Right lobe of liver (tissue), 6 donors: ENCODE data around the gene TBC1D1. TPM values are rescaled to one million over a fixed set of nuclear protein-coding genes. Genes with fewer than 3 reads are reported as not detected.

Experiments used
- ATAC-seq, 4 donors: fragments of 200-7000 bp; cut with Tn5 transposase; one replicate each; pipeline ENCODE4 v1.9.1; 2020; ENCODE audit warnings: mild to moderate bottlenecking in 4 of 4, moderate library complexity in 4 of 4
- DNase-seq, 3 donors: peaks; one replicate each; pipeline ENCODE4 v3.0.0-alpha.2; 2020
- H3K27ac ChIP-seq, 3 donors: fragments of 200-600 bp; one replicate each; pipeline ENCODE4 v1.8.0; 2022
- H3K27me3 ChIP-seq, 2 donors: fragments of 200-600 bp; one replicate each; pipeline ENCODE4 v1.8.0; 2022
- H3K36me3 ChIP-seq, 4 donors: fragments of 200-600 bp; sonication (generic) in 1 of 4; one replicate each; pipeline versions ENCODE4 v1.5.1 to v1.8.0; 2017 to 2022; ENCODE audit warnings: control low read depth in 1 of 4
- H3K4me1 ChIP-seq, 4 donors: fragments of 200-600 bp; sonication (generic) in 1 of 4; one replicate each; pipeline versions ENCODE4 v1.5.1 to v1.8.0; 2017 to 2022; ENCODE audit warnings: control low read depth in 1 of 4
- H3K4me3 ChIP-seq, 3 donors: fragments of 200-600 bp; one replicate each; pipeline ENCODE4 v1.8.0; 2022
- H3K9me3 ChIP-seq, 4 donors: fragments of 200-600 bp; sonication (generic) in 1 of 4; one replicate each; pipeline versions ENCODE4 v1.5.1 to v1.8.0; 2017 to 2022; ENCODE audit warnings: control low read depth in 1 of 4
- CTCF ChIP-seq, 4 donors: fragments of 200-600 bp in 3 of 4; fragments of 450-650 bp in 1 of 4; IDR thresholded peaks; one replicate each; pipeline versions ENCODE4 v1.5.1 to v1.8.0; 2016 to 2022; ENCODE audit warnings: antibody characterized with exemption in 4 of 4, mild to moderate bottlenecking in 2 of 4
- POLR2A ChIP-seq: fragments of 450-650 bp; IDR thresholded peaks from one replicate; pipeline ENCODE4 v1.6.1; 2017; ENCODE audit warnings: antibody characterized with exemption, mild to moderate bottlenecking
- WGBS: methylation state at CpG from one replicate; pipeline ENCODE4 v1.1.6; 2018; ENCODE audit warnings: low coverage, low lambda C conversion rate; ENCODE audit not compliant: insufficient coverage; ENCODE audit errors: missing lambda C conversion rate; 5-methylcytosine and 5-hydroxymethylcytosine counted together
- intact Hi-C, 2 donors: fragments of 100-400 bp; cut with DNase I; formaldehyde crosslinking; loops; one replicate each; pipeline versions ENCODE4 v1.11.2 to v1.14.1; 2022
- total RNA-seq, 6 experiments: library from RNA; depleted of rRNA in 2 of 6; stranded (reverse); fragments of >200 nt in 2 of 6; fragmentation: NEBNext Ultra II Directional in 3 of 6; extraction: Animal tissue kit (Norgen Biotek cat#: 25700) in 3 of 6; gene quantifications; one replicate each; pipeline versions ENCODE4 v1.1.0 to v1.2.4, GENCODE V29; 2016 to 2023
- donor health status: DM: no; HTN: yes; CAD: no.
- donor health status: DM: no; HTN: no; CAD: no.
- donor health status: DM: no; HTN: no; CAD: no.
- donor health status: DM: no; HTN: yes; CAD: no.
- donor health status: DM: no; HTN: yes; CAD: no.

Gene TBC1D1
- total RNA-seq, 6 experiments from 2014 or later = 21.2 to 67.5 (median 35.8) TPM

- TF ChIP-seq POLR2A (no peak), CTCF (IDR thresholded peaks at IDR 0.05) (no peak)
- peaks cover 0 to 17% (median 6%) of the 10 kb centered on the region in 4 donors for H3K36me3 ChIP-seq
- no peak overlapping the region for H3K4me3 ChIP-seq
- no peak overlapping the region for H3K27ac ChIP-seq
- no peaks in the 10 kb centered on the region for H3K4me1 ChIP-seq
- no peaks in the 10 kb centered on the region for H3K9me3 ChIP-seq
- H3K27me3 ChIP-seq = no peaks in the 10 kb centered on the region
- DNase-seq (no peak), ATAC-seq (no peak)
- intact Hi-C loops = no loop called here
- 93% methylated on average over 2 of the region's 6 CpGs for WGBS
Observed at GRCh38 chr4:38122060-38122459, 231.2 kb downstream of the TBC1D1 start.

- Histone ChIP-seq H3K4me1 (peaks cover 0 to 5% (median 2%) of the 10 kb centered on the region in 4 donors), H3K9me3 (no peaks in the 10 kb centered on the region), H3K27me3 (no peaks in the 10 kb centered on the region), H3K27ac (no peak overlapping the region), H3K36me3 (peaks cover 0 to 9% (median 1%) of the 10 kb centered on the region in 4 donors), H3K4me3 (no peak overlapping the region)
- intact Hi-C loops = no loop called here
- 62% methylated on average over 3 of the region's 5 CpGs for WGBS
- no peak for DNase-seq
- no peak for TF ChIP-seq POLR2A
- no peak for TF ChIP-seq CTCF (IDR thresholded peaks at IDR 0.05)
- ATAC-seq = no peak
Observed at GRCh38 chr4:38123555-38123954, 232.7 kb downstream of the TBC1D1 start.

- peaks cover 0 to 19% (median 10%) of the 10 kb centered on the region in 4 donors for H3K4me1 ChIP-seq
- H3K9me3 ChIP-seq = no peaks in the 10 kb centered on the region
- H3K27ac ChIP-seq = no peak overlapping the region
- H3K36me3 ChIP-seq = peaks cover 0 to 3% (median 0%) of the 10 kb centered on the region in 4 donors
- no peak overlapping the region for H3K4me3 ChIP-seq
- no peaks in the 10 kb centered on the region for H3K27me3 ChIP-seq
- 84% methylated on average over 4 of the region's 5 CpGs for WGBS
- intact Hi-C loops = no loop called here
- DNase-seq (no peak), ATAC-seq (no peak)
- TF ChIP-seq POLR2A = no peak
- no peak for TF ChIP-seq CTCF (IDR thresholded peaks at IDR 0.05)
Observed at GRCh38 chr4:38124961-38125360, 234.1 kb downstream of the TBC1D1 start.

GRCh38 chr4:38125816-38126215 is 234.9 kb downstream of the TBC1D1 start:
- ATAC-seq = no peak
- no peak overlapping the region for H3K27ac ChIP-seq
- no CpG with 5 or more reads among the region's 2 CpGs for whole genome bisulfite sequencing
- intact Hi-C loops = no loop called here
- TF ChIP-seq POLR2A (no peak), CTCF (IDR thresholded peaks at IDR 0.05) (no peak)
- H3K4me1 ChIP-seq = peaks cover 0 to 27% (median 15%) of the 10 kb centered on the region in 4 donors
- H3K4me3 ChIP-seq = no peak overlapping the region
- H3K9me3 ChIP-seq = no peaks in the 10 kb centered on the region
- H3K27me3 ChIP-seq = no peaks in the 10 kb centered on the region
- H3K36me3 ChIP-seq = no peaks in the 10 kb centered on the region
- no peak for DNase-seq
